ENCODE measurements around the gene COPS3. TPM values are rescaled to one million over a fixed set of nuclear protein-coding genes. Genes with fewer than 3 reads are reported as not detected.
"Not testable (repeated sequence)": the region's sequence is repeated elsewhere in the genome, so short reads cannot be mapped to it uniquely, and the experiment has no call there.

The COPS3 gene
- total and polyA plus RNA-seq, 4 donors = 24.6 to 77.3 (median 30.2) TPM

GRCh38 chr17:17303010-17303846 lies 22.2 kb upstream of the COPS3 start, which contains the start of gene NT5M:
Gene NT5M (plus strand): TSS chr17:17303373. CDS start chr17:17303551, 178 bp downstream.
- H3K4me1 ChIP-seq (ENCODE audit: control insufficient read depth in 4 of 4, insufficient read depth in 4 of 4, low read length in 3 of 4) = peaks cover 0 to 13% (median 4%) of the 10 kb centered on the region in 4 donors
- no peaks in the 10 kb centered on the region for H3K9me3 ChIP-seq (ENCODE audit: control insufficient read depth in 4 of 4, low read length in 3 of 4)
- TF ChIP-seq RXRA (IDR thresholded peaks at IDR 0.05) = no peak
- no peak for TF ChIP-seq ZBTB33 (IDR thresholded peaks at IDR 0.05)
- TF ChIP-seq, protein P1, sequence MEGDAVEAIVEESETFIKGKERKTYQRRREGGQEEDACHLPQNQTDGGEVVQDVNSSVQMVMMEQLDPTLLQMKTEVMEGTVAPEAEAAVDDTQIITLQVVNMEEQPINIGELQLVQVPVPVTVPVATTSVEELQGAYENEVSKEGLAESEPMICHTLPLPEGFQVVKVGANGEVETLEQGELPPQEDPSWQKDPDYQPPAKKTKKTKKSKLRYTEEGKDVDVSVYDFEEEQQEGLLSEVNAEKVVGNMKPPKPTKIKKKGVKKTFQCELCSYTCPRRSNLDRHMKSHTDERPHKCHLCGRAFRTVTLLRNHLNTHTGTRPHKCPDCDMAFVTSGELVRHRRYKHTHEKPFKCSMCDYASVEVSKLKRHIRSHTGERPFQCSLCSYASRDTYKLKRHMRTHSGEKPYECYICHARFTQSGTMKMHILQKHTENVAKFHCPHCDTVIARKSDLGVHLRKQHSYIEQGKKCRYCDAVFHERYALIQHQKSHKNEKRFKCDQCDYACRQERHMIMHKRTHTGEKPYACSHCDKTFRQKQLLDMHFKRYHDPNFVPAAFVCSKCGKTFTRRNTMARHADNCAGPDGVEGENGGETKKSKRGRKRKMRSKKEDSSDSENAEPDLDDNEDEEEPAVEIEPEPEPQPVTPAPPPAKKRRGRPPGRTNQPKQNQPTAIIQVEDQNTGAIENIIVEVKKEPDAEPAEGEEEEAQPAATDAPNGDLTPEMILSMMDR (IDR thresholded peaks at IDR 0.05; ENCODE audit: low read depth, low read length, missing input control) = no peak
- no peak for TF ChIP-seq HNF4A (conservative IDR thresholded peaks at IDR 0.05)
- no peak for TF ChIP-seq JUND (IDR thresholded peaks at IDR 0.05)
- no peak for TF ChIP-seq REST (IDR thresholded peaks at IDR 0.05)
- no peak for TF ChIP-seq RAD21 (IDR thresholded peaks at IDR 0.05)
- TF ChIP-seq ATF3 (IDR thresholded peaks at IDR 0.05) = no peak
- no peak for TF ChIP-seq EGR1 (IDR thresholded peaks at IDR 0.05; ENCODE audit: low read depth in 2 of 2)
- no peak for TF ChIP-seq YY1 (IDR thresholded peaks at IDR 0.05)
- TF ChIP-seq HNF4G (IDR thresholded peaks at IDR 0.05) = no peak
- TF ChIP-seq FOXA1 (IDR thresholded peaks at IDR 0.05) = no peak
- TF ChIP-seq TAF1 (conservative IDR thresholded peaks at IDR 0.05) = no peak
- TF ChIP-seq MAX (IDR thresholded peaks at IDR 0.05) = no peak
- TF ChIP-seq SP1 (IDR thresholded peaks at IDR 0.05) = no peak
- no peak for TF ChIP-seq GABPA (IDR thresholded peaks at IDR 0.05 in 1 of 2, conservative IDR thresholded peaks at IDR 0.05 in 1 of 2)
- TF ChIP-seq FOXA2 (IDR thresholded peaks at IDR 0.05) = no peak
- WGBS = under 1% methylated on average over 107 of the region's 107 CpGs
- H3K27me3 ChIP-seq (ENCODE audit: control insufficient read depth in 4 of 4, insufficient read depth in 4 of 4, low read length in 3 of 4) = no peaks in the 10 kb centered on the region
- DNase-seq (ENCODE audit: low spot score) = peak; percentile 83
- no peaks in the 10 kb centered on the region for H3K36me3 ChIP-seq (ENCODE audit: control insufficient read depth in 4 of 4, insufficient read depth in 3 of 4, low read depth in 1 of 4, low read length in 3 of 4)
- H3K9ac ChIP-seq (ENCODE audit: low read depth in 1 of 2, low read length in 2 of 2) = peak within 1 kb of the TSS in 1 of 2 donors; percentile 2
- H3K4me3 ChIP-seq (ENCODE audit: low read depth in 1 of 3, low read length in 3 of 3) = peak within 1 kb of the TSS; percentile 33 to 85 (median 57)
- H3K27ac ChIP-seq (ENCODE audit: low read depth in 1 of 2, low read length in 2 of 2) = peak within 1 kb of the TSS in 1 of 2 donors; percentile 39

- WGBS = 95% methylated on average over 11 of the region's 11 CpGs
- H3K36me3 ChIP-seq (ENCODE audit: control insufficient read depth in 4 of 4, insufficient read depth in 3 of 4, low read depth in 1 of 4, low read length in 3 of 4); H3K9ac ChIP-seq (ENCODE audit: low read depth in 1 of 2, low read length in 2 of 2); H3K27ac ChIP-seq (ENCODE audit: low read depth in 1 of 2, low read length in 2 of 2); H3K9me3 ChIP-seq (ENCODE audit: control insufficient read depth in 4 of 4, low read length in 3 of 4); DNase-seq (ENCODE audit: low spot score); H3K4me3 ChIP-seq (ENCODE audit: low read depth in 1 of 3, low read length in 3 of 3); H3K27me3 ChIP-seq (ENCODE audit: control insufficient read depth in 4 of 4, insufficient read depth in 4 of 4, low read length in 3 of 4): not testable (repeated sequence)
- H3K4me1 ChIP-seq (ENCODE audit: control insufficient read depth in 4 of 4, insufficient read depth in 4 of 4, low read length in 3 of 4) = peaks cover 0 to 13% (median 4%) of the 10 kb centered on the region in 4 donors
Observed at GRCh38 chr17:17301659-17302058, 20.6 kb upstream of the COPS3 start.

Measured in liver (tissue), 9 donors.